ENCODE data around the gene TMEM51. TPM values are rescaled to one million over a fixed set of nuclear protein-coding genes. Genes with fewer than 3 reads are reported as not detected.

TMEM51 gene
- total RNA-seq, 1 donor from 2014 or later: not detected

- intact Hi-C loops (cut with DNase I): no loop called here
- no peak for DNase-seq (ENCODE audit: low spot score in 2 of 2)
These were observed 23.5 kb downstream of the TMEM51 start for GRCh38 chr1:15176898-15177665.

GRCh38 chr1:15177710-15178166 is 24.2 kb downstream of the TMEM51 start:
- intact Hi-C loops (cut with DNase I): no loop called here
- Histone ChIP-seq H3K27ac (no peak overlapping the region), H3K9me3 (no peaks in the 10 kb centered on the region), H3K4me3 (no peak overlapping the region), H3K36me3 (no peaks in the 10 kb centered on the region), H3K4me1 (no peaks in the 10 kb centered on the region), H3K27me3 (no peaks in the 10 kb centered on the region)
- no peak for DNase-seq (ENCODE audit: low spot score in 2 of 2)
- TF ChIP-seq, protein P1, sequence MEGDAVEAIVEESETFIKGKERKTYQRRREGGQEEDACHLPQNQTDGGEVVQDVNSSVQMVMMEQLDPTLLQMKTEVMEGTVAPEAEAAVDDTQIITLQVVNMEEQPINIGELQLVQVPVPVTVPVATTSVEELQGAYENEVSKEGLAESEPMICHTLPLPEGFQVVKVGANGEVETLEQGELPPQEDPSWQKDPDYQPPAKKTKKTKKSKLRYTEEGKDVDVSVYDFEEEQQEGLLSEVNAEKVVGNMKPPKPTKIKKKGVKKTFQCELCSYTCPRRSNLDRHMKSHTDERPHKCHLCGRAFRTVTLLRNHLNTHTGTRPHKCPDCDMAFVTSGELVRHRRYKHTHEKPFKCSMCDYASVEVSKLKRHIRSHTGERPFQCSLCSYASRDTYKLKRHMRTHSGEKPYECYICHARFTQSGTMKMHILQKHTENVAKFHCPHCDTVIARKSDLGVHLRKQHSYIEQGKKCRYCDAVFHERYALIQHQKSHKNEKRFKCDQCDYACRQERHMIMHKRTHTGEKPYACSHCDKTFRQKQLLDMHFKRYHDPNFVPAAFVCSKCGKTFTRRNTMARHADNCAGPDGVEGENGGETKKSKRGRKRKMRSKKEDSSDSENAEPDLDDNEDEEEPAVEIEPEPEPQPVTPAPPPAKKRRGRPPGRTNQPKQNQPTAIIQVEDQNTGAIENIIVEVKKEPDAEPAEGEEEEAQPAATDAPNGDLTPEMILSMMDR (IDR thresholded peaks at IDR 0.05): no peak

More at GRCh38 chr1:15176898-15177665, 23.5 kb downstream of the TMEM51 start:
- H3K4me1 ChIP-seq: no peaks in the 10 kb centered on the region
- TF ChIP-seq, protein P1 (IDR thresholded peaks at IDR 0.05): no peak
- no peaks in the 10 kb centered on the region for H3K27me3 ChIP-seq
- no peaks in the 10 kb centered on the region for H3K9me3 ChIP-seq
- no peak overlapping the region for H3K4me3 ChIP-seq
- H3K36me3 ChIP-seq: no peaks in the 10 kb centered on the region
- H3K27ac ChIP-seq: no peak overlapping the region

DNA sequence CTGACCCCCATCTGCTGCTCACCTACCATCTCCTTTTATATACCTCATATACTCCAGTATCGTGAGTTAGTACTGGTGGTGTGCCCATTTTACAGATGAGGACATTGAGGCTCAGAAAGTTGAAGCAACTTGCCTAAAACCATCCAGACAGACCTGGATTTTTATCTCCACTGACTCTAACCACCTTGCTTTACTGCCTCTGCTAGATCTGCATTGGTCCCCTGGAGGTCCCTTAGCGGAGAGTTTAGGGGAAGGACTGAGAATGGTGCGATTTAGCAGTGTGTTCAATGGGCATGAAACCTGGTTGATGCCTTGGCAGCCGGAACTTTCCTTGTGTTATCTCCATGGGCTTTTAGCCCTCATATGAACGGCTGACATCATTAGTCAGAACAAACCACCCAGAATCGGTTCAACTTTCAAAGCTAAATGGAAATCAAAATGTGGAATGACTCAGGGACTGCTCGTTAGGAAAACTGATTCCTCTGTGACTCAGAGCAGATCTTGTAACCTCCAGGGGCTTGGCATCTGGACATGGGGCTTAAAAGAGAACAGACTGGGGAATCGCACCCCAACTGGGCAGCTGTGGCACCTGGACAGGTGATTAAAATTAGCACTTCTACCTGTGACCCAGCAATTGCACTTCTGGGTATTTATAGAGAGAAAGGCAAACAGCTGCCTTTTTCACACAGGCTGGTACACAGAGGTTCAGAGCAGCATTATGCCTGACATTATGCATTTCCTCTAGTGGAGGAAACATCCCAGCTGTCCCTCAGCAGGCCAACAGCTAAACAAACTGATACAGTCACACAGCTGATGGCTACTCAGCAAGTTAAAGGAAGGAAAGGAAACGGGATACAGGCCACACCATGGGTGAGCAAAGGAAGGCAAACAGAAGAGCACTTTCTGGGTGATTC is 25.3 kb downstream of the TMEM51 start:
- no peak overlapping the region for H3K4me3 ChIP-seq
- H3K36me3 ChIP-seq: no peaks in the 10 kb centered on the region
- intact Hi-C loops (cut with DNase I): no loop called here
- no peak overlapping the region for H3K27ac ChIP-seq
- H3K9me3 ChIP-seq: no peaks in the 10 kb centered on the region
- no peaks in the 10 kb centered on the region for H3K4me1 ChIP-seq
- TF ChIP-seq, protein P1 (IDR thresholded peaks at IDR 0.05): no peak
- no peaks in the 10 kb centered on the region for H3K27me3 ChIP-seq
- no peak for DNase-seq (ENCODE audit: low spot score in 2 of 2)

GRCh38 chr1:15179485-15179883 is 25.9 kb downstream of the TMEM51 start:
- intact Hi-C loops (cut with DNase I): no loop called here
- H3K27ac ChIP-seq: no peak overlapping the region

GRCh38 chr1:15180189-15180588 is 26.6 kb downstream of the TMEM51 start:
- DNase-seq (ENCODE audit: low spot score in 2 of 2): no peak
- Histone ChIP-seq H3K4me3 (no peak overlapping the region), H3K36me3 (no peaks in the 10 kb centered on the region), H3K27me3 (no peaks in the 10 kb centered on the region), H3K27ac (no peak overlapping the region), H3K9me3 (no peaks in the 10 kb centered on the region), H3K4me1 (no peaks in the 10 kb centered on the region)
- TF ChIP-seq, protein P1 (IDR thresholded peaks at IDR 0.05): no peak
- intact Hi-C loops (cut with DNase I): no loop called here

More at GRCh38 chr1:15179485-15179883, 25.9 kb downstream of the TMEM51 start:
- H3K36me3 ChIP-seq: no peaks in the 10 kb centered on the region
- H3K4me1 ChIP-seq: no peaks in the 10 kb centered on the region
- no peaks in the 10 kb centered on the region for H3K27me3 ChIP-seq
- DNase-seq (ENCODE audit: low spot score in 2 of 2): no peak
- no peak overlapping the region for H3K4me3 ChIP-seq
- TF ChIP-seq, protein P1 (IDR thresholded peaks at IDR 0.05): no peak
- H3K9me3 ChIP-seq: no peaks in the 10 kb centered on the region
